SU-DHL-6 (cell line): Measurements from ENCODE around the gene MAP2K2.
A peak's percentile ranks its signal among the peaks of the same experiment; 100 is the strongest.

Experiments
- H2AFZ ChIP-seq: fragments of 200-600 bp; sonication (generic); 2 replicates; pipeline ENCODE4 v1.6.1; 2014; ENCODE audit warnings: low read depth, mild to moderate bottlenecking, moderate library complexity, mixed read lengths, antibody characterized with exemption, low read length; ENCODE audit not compliant: severe bottlenecking
- H3F3A ChIP-seq: fragments of 200-600 bp; shearing (Covaris generic); 2 replicates; pipeline ENCODE4 v1.6.0; 2016; ENCODE audit warnings: antibody characterized with exemption, mild to moderate bottlenecking; ENCODE audit not compliant: insufficient read depth
- H3K27ac ChIP-seq: fragments of 200-600 bp; sonication (generic); 2 replicates; pipeline ENCODE4 v1.5.1; 2016; ENCODE audit warnings: low read depth, mild to moderate bottlenecking, low read length, moderate library complexity, mixed read lengths
- H3K27me3 ChIP-seq: fragments of 200-600 bp; sonication (generic), shearing (Covaris generic); 2 replicates; pipeline ENCODE4 v1.6.0; 2014; ENCODE audit warnings: mild to moderate bottlenecking, low read length
- H3K36me3 ChIP-seq: fragments of 200-600 bp; sonication (generic); 2 replicates; pipeline ENCODE4 v1.6.1; 2014; ENCODE audit warnings: mild to moderate bottlenecking, low read length, mixed read lengths
- H3K4me2 ChIP-seq: fragments of 300-600, 200-600 bp; shearing (Covaris generic), sonication (generic); 2 replicates; pipeline ENCODE4 v1.6.0; 2014; ENCODE audit warnings: low read length, low read depth, mild to moderate bottlenecking; ENCODE audit not compliant: poor library complexity, severe bottlenecking
- H3K4me3 ChIP-seq: fragments of 200-600 bp; sonication (generic); 2 replicates; pipeline ENCODE4 v1.5.1; 2014; ENCODE audit warnings: antibody characterized with exemption, low read length, mild to moderate bottlenecking, mixed read lengths; ENCODE audit not compliant: insufficient read depth, poor library complexity, severe bottlenecking
- H3K79me2 ChIP-seq: fragments of 200-600 bp; sonication (generic); 2 replicates; pipeline ENCODE4 v1.6.1; 2014; ENCODE audit warnings: mild to moderate bottlenecking, low read length, moderate library complexity; ENCODE audit not compliant: insufficient read depth
- H3K9ac ChIP-seq: fragments of 200-600 bp; sonication (generic); 2 replicates; pipeline ENCODE4 v1.7.0; 2014; ENCODE audit warnings: mild to moderate bottlenecking, low read length
- H3K9me2 ChIP-seq: fragments of 200-600 bp; sonication (generic); replicated peaks from 2 replicates; pipeline ENCODE4 v1.6.1; 2014; ENCODE audit warnings: low read length; ENCODE audit not compliant: insufficient read depth
- H3K9me3 ChIP-seq: fragments of 200-600 bp; sonication (generic); 2 replicates; pipeline ENCODE4 v1.6.1; 2014; ENCODE audit warnings: low read length, mixed read lengths; ENCODE audit not compliant: insufficient read depth
- H4K20me1 ChIP-seq: fragments of 200-600 bp; sonication (generic); 2 replicates; pipeline ENCODE4 v1.6.1; 2014; ENCODE audit warnings: low read depth, mild to moderate bottlenecking, antibody characterized with exemption, low read length, moderate library complexity, mixed read lengths
- EZH2phosphoT487 ChIP-seq: fragments of 200-600 bp; sonication (generic), shearing (Covaris generic); conservative IDR thresholded peaks from 2 replicates; pipeline ENCODE4 v1.6.1; 2018; ENCODE audit warnings: mild to moderate bottlenecking, antibody characterized with exemption, low read length, moderate library complexity, mixed read lengths
- TF ChIP-seq, protein P1 (sequence below): fragments of 200-600 bp; sonication (generic); IDR thresholded peaks from one replicate; pipeline ENCODE4 v1.5.1; 2017; ENCODE audit warnings: antibody characterized with exemption, mild to moderate bottlenecking, low read length, moderate library complexity; ENCODE audit not compliant: insufficient read depth, poor library complexity, severe bottlenecking

Gene MAP2K2

DNA sequence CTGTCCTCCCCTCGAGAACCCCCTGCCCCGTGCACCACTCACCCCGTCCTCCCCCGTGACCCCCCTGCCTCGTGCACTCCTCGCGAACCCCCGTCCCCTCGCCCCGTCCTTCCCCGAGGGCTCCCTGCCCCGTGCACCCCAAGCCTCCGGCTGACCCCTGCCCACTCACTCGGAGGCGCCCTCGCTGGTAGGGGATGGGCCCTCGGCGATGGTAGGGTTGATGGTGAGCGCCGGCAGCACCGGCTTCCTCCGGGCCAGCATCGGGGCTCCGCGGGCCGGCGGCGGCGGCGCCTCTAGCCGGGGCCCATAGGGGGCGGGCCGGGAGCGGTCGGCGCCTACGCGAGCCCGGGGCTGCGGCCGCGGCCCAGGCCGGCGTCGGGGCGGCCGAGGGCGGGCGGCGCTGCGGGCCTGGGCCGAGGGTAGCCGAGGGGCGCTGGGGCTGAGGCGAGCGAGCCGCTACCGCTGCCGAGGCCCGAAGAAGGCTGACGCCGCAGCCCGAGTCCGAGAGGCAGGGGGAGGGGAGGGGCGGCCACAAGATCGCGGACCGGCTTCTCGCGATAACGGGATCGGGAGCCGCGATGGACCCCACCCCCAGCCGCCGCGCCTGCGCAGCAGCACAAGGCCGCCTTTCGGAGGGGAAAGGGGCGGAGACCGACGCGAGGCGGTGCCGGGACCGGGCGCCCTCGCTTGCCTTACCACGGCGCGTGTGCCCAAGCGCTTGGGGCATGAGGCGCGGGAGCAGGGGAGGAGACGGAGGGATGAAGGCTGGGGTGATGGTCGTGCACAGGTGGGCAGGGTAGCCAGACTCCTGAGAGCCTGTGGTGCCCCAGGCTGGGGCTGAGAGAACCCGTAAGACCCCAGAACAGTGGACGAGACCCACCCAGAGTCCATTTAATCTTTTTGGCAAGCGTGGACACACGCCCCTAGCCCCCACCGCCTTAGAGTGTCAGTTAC, at the start of gene MAP2K2:
MAP2K2 (minus strand) TSS at position 508 of the 954 bp plus-strand sequence; CDS start at position 261, 247 bp downstream.
- no peaks in the 10 kb centered on the region for H3K36me3 ChIP-seq
- H3K27me3 ChIP-seq: no peaks in the 10 kb centered on the region
- peak within 1 kb of the TSS; percentile 96 for H3K9ac ChIP-seq
- peak within 1 kb of the TSS; percentile 99 for H3K4me3 ChIP-seq
- H3K79me2 ChIP-seq: peaks cover 23% of the 10 kb centered on the region
- H2AFZ ChIP-seq: peak within 1 kb of the TSS; percentile 72
- no peaks in the 10 kb centered on the region for H3F3A ChIP-seq
- H3K4me2 ChIP-seq: peak within 1 kb of the TSS; percentile 99
- H3K9me3 ChIP-seq: no peaks in the 10 kb centered on the region
- H3K9me2 ChIP-seq: no peaks in the 10 kb centered on the region
- H3K27ac ChIP-seq: no peak within 1 kb of the TSS
- H4K20me1 ChIP-seq: no peaks in the 10 kb centered on the region; the same call in 1 of the 2 replicates
- TF ChIP-seq EZH2phosphoT487: no peak
- TF ChIP-seq, protein P1, sequence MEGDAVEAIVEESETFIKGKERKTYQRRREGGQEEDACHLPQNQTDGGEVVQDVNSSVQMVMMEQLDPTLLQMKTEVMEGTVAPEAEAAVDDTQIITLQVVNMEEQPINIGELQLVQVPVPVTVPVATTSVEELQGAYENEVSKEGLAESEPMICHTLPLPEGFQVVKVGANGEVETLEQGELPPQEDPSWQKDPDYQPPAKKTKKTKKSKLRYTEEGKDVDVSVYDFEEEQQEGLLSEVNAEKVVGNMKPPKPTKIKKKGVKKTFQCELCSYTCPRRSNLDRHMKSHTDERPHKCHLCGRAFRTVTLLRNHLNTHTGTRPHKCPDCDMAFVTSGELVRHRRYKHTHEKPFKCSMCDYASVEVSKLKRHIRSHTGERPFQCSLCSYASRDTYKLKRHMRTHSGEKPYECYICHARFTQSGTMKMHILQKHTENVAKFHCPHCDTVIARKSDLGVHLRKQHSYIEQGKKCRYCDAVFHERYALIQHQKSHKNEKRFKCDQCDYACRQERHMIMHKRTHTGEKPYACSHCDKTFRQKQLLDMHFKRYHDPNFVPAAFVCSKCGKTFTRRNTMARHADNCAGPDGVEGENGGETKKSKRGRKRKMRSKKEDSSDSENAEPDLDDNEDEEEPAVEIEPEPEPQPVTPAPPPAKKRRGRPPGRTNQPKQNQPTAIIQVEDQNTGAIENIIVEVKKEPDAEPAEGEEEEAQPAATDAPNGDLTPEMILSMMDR: no peak

DNA sequence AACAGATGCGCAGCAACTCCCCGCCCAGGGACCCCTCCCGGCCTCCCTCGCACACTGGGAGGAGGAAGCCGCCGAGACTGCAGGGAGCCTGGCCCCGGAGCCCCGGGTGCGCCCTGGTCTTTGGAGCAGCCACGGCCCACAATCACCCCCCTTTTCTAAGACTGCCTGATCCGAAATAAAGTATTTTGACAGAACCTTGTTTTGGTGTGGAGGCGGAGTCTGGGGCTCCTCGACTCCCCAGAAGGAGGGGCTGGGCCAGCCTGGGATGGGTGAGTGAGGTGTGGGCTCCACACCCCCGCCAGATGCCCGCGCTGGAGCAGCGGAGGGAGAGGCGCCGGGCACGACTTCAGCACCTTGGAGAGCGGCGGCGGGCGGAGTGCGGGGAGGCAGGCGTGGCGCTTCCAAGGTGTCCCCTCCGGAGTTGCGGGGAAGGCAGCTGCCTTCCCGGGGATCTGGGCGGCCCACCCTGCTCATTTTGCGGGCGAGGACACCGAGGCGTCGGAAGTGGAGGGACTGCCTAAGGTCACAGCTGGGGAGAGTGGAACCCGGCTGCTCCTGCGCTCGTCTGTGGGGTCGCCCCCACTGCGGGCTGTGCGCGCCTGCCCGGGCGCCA, 49.0 kb upstream of the MAP2K2 start:
- H3K4me2 ChIP-seq: no peak overlapping the region
- H3K9me3 ChIP-seq: no peaks in the 10 kb centered on the region
- H4K20me1 ChIP-seq: no peaks in the 10 kb centered on the region
- no peak overlapping the region for H3K9ac ChIP-seq
- H3F3A ChIP-seq: no peaks in the 10 kb centered on the region
- H3K27me3 ChIP-seq: no peaks in the 10 kb centered on the region
- H3K4me3 ChIP-seq: no peak overlapping the region
- H3K79me2 ChIP-seq: no peaks in the 10 kb centered on the region
- no peak overlapping the region for H3K27ac ChIP-seq
- TF ChIP-seq EZH2phosphoT487: no peak
- TF ChIP-seq, protein P1: no peak
- no peak overlapping the region for H2AFZ ChIP-seq
- H3K36me3 ChIP-seq: no peaks in the 10 kb centered on the region
- no peaks in the 10 kb centered on the region for H3K9me2 ChIP-seq

DNA sequence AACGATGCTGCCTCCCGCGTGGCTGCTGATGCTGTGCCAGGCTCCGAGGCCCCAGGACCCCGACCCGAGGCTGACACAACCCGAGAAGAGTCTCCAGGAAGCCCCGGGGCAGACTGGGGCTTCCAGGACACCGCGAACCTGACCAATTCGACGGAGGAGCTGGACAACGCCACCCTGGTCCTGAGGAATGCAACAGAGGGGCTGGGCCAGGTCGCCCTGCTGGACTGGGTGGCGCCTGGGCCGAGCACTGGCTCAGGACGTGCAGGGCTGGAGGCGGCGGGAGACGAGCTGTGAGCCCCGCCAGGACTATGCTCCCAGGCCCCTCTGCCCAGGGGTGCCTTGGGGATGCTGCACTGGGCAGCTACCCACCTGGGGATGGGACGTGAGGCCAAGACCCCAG, 47.8 kb upstream of the MAP2K2 start:
- H3K79me2 ChIP-seq: no peaks in the 10 kb centered on the region
- no peak overlapping the region for H3K4me3 ChIP-seq
- H3K36me3 ChIP-seq: no peaks in the 10 kb centered on the region
- H2AFZ ChIP-seq: no peak overlapping the region
- TF ChIP-seq EZH2phosphoT487: no peak
- TF ChIP-seq, protein P1: no peak
- no peaks in the 10 kb centered on the region for H4K20me1 ChIP-seq
- H3K9me3 ChIP-seq: no peaks in the 10 kb centered on the region
- no peaks in the 10 kb centered on the region for H3K27me3 ChIP-seq
- no peak overlapping the region for H3K27ac ChIP-seq
- no peaks in the 10 kb centered on the region for H3F3A ChIP-seq
- no peak overlapping the region for H3K4me2 ChIP-seq
- H3K9ac ChIP-seq: no peak overlapping the region
- H3K9me2 ChIP-seq: no peaks in the 10 kb centered on the region
